Uterus (tissue), 4 donors: ENCODE data around the gene FAM163B. TPM values are rescaled to one million over a fixed set of nuclear protein-coding genes. Genes with fewer than 3 reads are reported as not detected.

Experiments
- DNase-seq, 2 donors: peaks; one replicate each; pipeline ENCODE4 v3.0.0-alpha.2; 2019 to 2020
- H3K27ac ChIP-seq, 2 donors: fragments of 200-600 bp; sonication (generic); 1 replicate in 1 of 2; 2 replicates in 1 of 2; pipeline ENCODE4 v1.5.1; 2016 to 2018
- H3K27me3 ChIP-seq, 2 donors: fragments of 200-600 bp; sonication (generic); one replicate each; pipeline ENCODE4 v1.5.1; 2018 to 2019; ENCODE audit warnings: control low read depth in 1 of 2
- H3K36me3 ChIP-seq, 2 donors: fragments of 200-600 bp; sonication (generic); one replicate each; pipeline ENCODE4 v1.5.1; 2019; ENCODE audit warnings: control low read depth in 1 of 2
- H3K4me1 ChIP-seq, 2 donors: fragments of 200-600 bp; sonication (generic); one replicate each; pipeline ENCODE4 v1.5.1; 2018 to 2019; ENCODE audit warnings: control low read depth in 1 of 2
- H3K4me3 ChIP-seq, 2 donors: fragments of 200-600 bp; sonication (generic); 1 replicate in 1 of 2; 2 replicates in 1 of 2; pipeline ENCODE4 v1.5.1; 2018 to 2019; ENCODE audit warnings: mild to moderate bottlenecking in 1 of 2
- H3K9me3 ChIP-seq, 2 donors: fragments of 200-600 bp; sonication (generic); one replicate each; pipeline ENCODE4 v1.5.1; 2019; ENCODE audit warnings: control low read depth in 1 of 2
- CTCF ChIP-seq, 4 experiments: fragments of 200-600 bp in 2 of 4; fragments of 450-650 bp in 2 of 4; sonication (generic) in 2 of 4; IDR thresholded peaks; one replicate each; pipeline ENCODE4 v1.5.1; 2016 to 2019; ENCODE audit warnings: antibody characterized with exemption in 4 of 4, mild to moderate bottlenecking in 2 of 4, moderate library complexity in 1 of 4
- POLR2A ChIP-seq, 2 donors: fragments of 450-650 bp; IDR thresholded peaks; one replicate each; pipeline ENCODE4 v1.6.1; 2016; ENCODE audit warnings: antibody characterized with exemption in 2 of 2, mild to moderate bottlenecking in 1 of 2, moderate library complexity in 1 of 2
- intact Hi-C: fragments of 100-400 bp; cut with DNase I; formaldehyde crosslinking; loops from one replicate; pipeline ENCODE4 v1.15.1; 2023; ENCODE audit warnings: low total_unique reads
- total RNA-seq, 4 donors: library from RNA; depleted of rRNA in 3 of 4; stranded (reverse); fragments of >200 nt in 3 of 4; gene quantifications; one replicate each; pipeline versions ENCODE4 v1.1.0 to v1.2.4, GENCODE V29; 2014 to 2023
- donor health status: DM: yes; HTN: yes; CAD: no.

FAM163B gene
- total RNA-seq, 4 donors from 2014 or later: not detected

GRCh38 chr9:133641861-133642595, 32.8 kb upstream of the FAM163B start:
- intact Hi-C loops: no loop called here
- Histone ChIP-seq H3K27ac (no peak overlapping the region), H3K27me3 (no peaks in the 10 kb centered on the region), H3K36me3 (no peaks in the 10 kb centered on the region), H3K9me3 (no peaks in the 10 kb centered on the region), H3K4me1 (no peaks in the 10 kb centered on the region), H3K4me3 (no peak overlapping the region)
- TF ChIP-seq CTCF (IDR thresholded peaks at IDR 0.05): no peak
- TF ChIP-seq POLR2A (IDR thresholded peaks at IDR 0.05): no peak
- no peak for DNase-seq

GRCh38 chr9:133641396-133641655, 32.1 kb upstream of the FAM163B start:
- intact Hi-C loops: no loop called here
- DNase-seq: no peak
- no peaks in the 10 kb centered on the region for H3K36me3 ChIP-seq
- no peak overlapping the region for H3K27ac ChIP-seq
- no peaks in the 10 kb centered on the region for H3K9me3 ChIP-seq
- H3K4me3 ChIP-seq: no peak overlapping the region
- no peak for TF ChIP-seq CTCF (IDR thresholded peaks at IDR 0.05)
- TF ChIP-seq POLR2A (IDR thresholded peaks at IDR 0.05): no peak
- no peaks in the 10 kb centered on the region for H3K4me1 ChIP-seq
- no peaks in the 10 kb centered on the region for H3K27me3 ChIP-seq

GRCh38 chr9:133640580-133641395, 31.6 kb upstream of the FAM163B start:
- Histone ChIP-seq H3K36me3 (no peaks in the 10 kb centered on the region), H3K9me3 (no peaks in the 10 kb centered on the region), H3K4me1 (no peaks in the 10 kb centered on the region), H3K27me3 (no peaks in the 10 kb centered on the region), H3K4me3 (no peak overlapping the region), H3K27ac (no peak overlapping the region)
- DNase-seq: no peak
- TF ChIP-seq CTCF (IDR thresholded peaks at IDR 0.05) (no peak), POLR2A (IDR thresholded peaks at IDR 0.05) (no peak)
- intact Hi-C loops: no loop called here

DNA sequence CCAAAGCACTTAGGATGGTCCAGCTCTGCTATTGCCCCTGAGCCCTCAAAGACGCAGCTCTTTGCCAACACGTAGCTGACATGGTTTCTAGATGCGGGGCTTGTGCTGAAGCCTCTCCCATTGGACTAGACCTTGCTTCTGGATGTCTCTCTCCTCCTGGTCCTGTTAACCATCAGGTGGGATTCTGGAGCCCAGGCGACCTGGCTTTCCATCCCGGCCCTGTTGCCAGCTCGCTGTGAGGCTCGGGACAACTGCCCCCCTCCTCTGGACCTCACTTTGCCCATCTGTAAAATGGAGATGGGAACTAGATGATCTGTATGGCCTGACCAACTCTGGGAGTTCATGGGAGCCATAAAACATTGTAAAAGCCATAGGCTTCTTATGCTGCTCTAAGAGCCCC, 31.0 kb upstream of the FAM163B start:
- Histone ChIP-seq H3K4me3 (no peak overlapping the region), H3K27me3 (no peaks in the 10 kb centered on the region), H3K4me1 (no peaks in the 10 kb centered on the region), H3K36me3 (no peaks in the 10 kb centered on the region), H3K27ac (no peak overlapping the region), H3K9me3 (no peaks in the 10 kb centered on the region)
- no peak for DNase-seq
- intact Hi-C loops: no loop called here
- TF ChIP-seq POLR2A (IDR thresholded peaks at IDR 0.05) (no peak), CTCF (IDR thresholded peaks at IDR 0.05) (no peak)

GRCh38 chr9:133639613-133640012, 30.4 kb upstream of the FAM163B start:
- Histone ChIP-seq H3K27me3 (no peaks in the 10 kb centered on the region), H3K27ac (no peak overlapping the region), H3K4me3 (no peak overlapping the region), H3K36me3 (no peaks in the 10 kb centered on the region), H3K4me1 (no peaks in the 10 kb centered on the region), H3K9me3 (no peaks in the 10 kb centered on the region)
- DNase-seq: no peak
- intact Hi-C loops: no loop called here
- TF ChIP-seq CTCF (IDR thresholded peaks at IDR 0.05): no peak
- no peak for TF ChIP-seq POLR2A (IDR thresholded peaks at IDR 0.05)
